GM12865 (cell line): ENCODE measurements around the gene DACT2.

ENCODE experiments used
- DNase-seq: peaks from one replicate; pipeline ENCODE4 v3.0.0; 2010; ENCODE audit warnings: low read depth
- H3K4me3 ChIP-seq: 2 replicates; pipeline ENCODE4 v1.5.1; 2011; ENCODE audit warnings: mild to moderate bottlenecking, low read depth, low read length, control low read depth
- TF ChIP-seq, protein P1 (sequence below): IDR thresholded peaks from 2 replicates; pipeline ENCODE4 v1.5.1; 2011; ENCODE audit warnings: low read length, control low read depth, low read depth, inconsistent platforms; ENCODE audit not compliant: insufficient read depth; ENCODE audit errors: missing control alignments

DACT2 gene

DNA sequence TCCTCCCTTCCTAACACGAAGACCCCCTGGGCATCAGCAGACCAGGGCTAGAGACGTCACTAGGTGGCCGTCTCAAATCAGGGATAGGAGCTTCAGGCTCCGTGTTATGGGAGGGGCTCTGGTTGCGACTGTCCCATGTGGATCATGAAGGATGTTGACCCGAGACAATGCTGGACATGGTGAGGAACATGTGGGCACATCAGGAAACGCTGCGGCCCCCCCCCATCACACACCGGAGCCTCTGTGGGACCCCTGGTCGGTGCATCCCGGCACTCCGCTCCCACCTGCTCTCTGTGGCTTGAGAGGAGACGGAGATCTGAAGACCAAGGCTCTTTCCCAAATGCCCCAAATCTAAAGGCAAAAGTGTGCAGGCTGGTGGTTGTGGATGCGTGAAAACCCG, 54.2 kb downstream of the DACT2 start:
- no peak overlapping the region for H3K4me3 ChIP-seq

DNA sequence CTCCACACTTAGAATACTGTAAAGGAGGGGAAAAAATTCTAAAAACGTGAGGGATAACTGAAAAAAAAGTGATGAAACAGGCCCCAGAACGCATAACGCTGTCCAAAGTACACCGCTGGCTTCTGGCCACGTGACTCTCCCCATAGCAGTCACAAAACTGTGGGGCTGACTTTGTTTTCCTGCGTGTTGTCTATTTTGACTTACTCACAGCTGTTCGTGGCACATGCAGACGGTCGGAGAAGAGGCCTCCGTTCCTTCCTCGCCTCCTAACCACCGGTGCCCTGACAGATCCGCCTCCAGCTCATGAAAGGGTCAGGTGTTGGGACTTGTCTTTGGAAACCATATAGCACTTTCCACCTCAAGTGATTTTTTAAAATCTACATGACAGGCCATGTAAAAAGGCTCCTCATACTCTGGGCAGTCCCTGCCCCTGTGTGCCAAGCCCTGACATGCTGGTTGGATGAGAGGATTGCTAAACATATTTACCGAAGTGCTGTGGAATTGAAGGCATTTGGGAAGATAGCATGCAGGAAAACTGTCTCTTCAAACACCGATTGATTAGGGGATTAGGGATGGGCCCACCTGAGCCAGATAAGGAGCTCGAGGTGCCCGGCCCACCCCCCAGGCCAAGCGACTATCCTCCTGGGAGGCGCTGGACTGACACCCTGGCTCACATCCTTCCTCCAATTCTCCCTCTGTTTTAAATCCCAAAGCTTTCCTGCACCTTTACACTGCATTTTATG, 54.8 kb downstream of the DACT2 start:
- TF ChIP-seq, protein P1, sequence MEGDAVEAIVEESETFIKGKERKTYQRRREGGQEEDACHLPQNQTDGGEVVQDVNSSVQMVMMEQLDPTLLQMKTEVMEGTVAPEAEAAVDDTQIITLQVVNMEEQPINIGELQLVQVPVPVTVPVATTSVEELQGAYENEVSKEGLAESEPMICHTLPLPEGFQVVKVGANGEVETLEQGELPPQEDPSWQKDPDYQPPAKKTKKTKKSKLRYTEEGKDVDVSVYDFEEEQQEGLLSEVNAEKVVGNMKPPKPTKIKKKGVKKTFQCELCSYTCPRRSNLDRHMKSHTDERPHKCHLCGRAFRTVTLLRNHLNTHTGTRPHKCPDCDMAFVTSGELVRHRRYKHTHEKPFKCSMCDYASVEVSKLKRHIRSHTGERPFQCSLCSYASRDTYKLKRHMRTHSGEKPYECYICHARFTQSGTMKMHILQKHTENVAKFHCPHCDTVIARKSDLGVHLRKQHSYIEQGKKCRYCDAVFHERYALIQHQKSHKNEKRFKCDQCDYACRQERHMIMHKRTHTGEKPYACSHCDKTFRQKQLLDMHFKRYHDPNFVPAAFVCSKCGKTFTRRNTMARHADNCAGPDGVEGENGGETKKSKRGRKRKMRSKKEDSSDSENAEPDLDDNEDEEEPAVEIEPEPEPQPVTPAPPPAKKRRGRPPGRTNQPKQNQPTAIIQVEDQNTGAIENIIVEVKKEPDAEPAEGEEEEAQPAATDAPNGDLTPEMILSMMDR, result no peak
- DNase-seq, result no peak
- no peak overlapping the region for H3K4me3 ChIP-seq

More for the DNA sequence above, 54.2 kb downstream of the DACT2 start:
- TF ChIP-seq, protein P1, result no peak
- DNase-seq, result no peak

DNA sequence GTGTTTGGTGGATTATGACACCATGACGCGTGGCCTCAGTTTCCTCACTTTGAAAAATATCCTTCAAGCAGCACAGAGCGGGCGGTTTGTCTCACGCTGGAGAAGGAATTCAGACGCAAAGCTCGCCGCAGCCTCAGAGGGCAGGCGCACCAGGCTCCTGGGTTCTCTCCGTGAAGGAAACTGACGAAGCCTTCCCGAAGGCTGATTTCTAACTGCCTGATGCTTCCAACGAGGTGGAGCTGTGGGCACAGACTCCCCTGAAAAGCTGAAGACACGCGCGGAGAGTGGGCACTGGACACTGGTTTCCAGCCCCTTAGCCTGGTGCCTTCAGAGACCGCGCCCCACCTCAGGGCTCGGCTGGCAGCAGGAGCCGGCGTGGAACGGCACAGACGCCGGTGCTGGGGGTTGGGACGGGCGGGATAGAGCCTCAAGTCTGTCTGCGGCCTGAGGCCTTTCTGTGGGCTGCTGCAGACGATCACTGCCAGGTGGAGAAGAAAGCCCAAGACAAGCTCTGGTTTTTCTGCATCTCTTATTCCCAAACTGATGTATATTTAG, 56.1 kb downstream of the DACT2 start:
- H3K4me3 ChIP-seq, result no peak overlapping the region
- TF ChIP-seq, protein P1, result no peak
- no peak for DNase-seq

DNA sequence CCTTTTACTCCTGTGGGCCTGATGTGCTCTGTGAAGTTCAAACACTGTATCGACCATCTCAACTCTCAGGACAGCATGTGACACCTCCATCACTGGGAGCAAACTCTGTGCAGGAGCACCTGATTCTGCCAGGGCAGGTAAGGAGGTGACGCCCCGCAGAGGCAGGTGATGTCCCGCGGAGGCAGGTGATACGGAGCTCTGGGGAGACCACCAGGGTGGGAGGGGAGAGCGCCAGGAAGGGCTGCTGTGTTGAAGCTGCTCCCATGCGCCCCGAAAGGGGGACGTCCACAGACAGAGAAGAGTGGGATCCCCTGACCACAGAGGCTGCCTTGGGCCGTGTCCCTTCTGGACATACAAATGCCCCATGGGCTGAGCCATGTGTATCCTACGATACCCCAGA, 58.3 kb downstream of the DACT2 start:
- DNase-seq, result no peak
- no peak overlapping the region for H3K4me3 ChIP-seq
- TF ChIP-seq, protein P1, result no peak

DNA sequence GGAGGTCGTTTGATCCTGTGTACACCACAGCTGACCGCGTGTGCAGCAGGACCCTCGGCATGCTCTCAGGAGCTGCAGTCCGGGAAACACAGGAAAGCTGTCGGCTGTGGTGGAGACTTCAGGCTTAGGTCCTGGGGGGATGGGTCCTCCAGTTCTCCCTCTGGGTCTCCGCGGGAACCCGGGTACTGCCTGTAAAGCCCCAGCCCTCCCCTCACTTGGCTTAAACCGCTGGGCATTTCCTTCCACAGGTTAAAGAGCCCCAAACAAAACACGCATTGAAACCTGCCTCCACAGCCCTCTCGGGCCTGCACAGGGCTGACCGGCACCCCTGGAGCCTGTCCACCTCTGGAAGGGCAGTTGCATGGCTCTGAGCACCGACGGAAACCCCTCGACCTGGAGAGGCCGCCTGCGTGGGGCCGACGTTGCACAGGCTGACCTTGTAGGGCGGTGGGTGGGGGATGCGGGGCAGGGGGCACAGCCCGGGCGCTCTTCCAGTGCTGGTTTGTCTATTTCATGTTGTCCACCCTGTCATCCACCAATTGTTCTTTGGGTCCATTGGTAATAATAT, 59.1 kb downstream of the DACT2 start:
- TF ChIP-seq, protein P1, result no peak
- no peak for DNase-seq
- no peak overlapping the region for H3K4me3 ChIP-seq

DNA sequence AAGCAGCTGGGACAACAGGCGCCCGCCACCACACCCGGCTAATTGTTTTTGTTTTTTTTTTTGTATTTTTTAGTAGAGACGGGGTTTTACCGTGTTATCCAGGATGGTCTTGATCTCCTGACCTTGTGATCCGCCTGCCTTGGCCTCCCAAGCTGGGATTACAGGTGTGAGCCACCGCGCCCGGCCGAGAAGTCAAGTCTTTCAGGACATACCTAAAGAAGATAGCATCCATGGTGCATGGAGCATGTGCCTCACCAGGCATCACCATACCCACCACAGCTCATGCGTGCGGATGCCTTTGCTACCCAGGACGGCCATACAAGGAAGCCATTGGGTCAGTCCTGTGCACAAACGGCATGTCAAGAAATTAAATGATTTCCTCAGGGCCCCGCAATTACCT, 60.8 kb downstream of the DACT2 start:
- no peak overlapping the region for H3K4me3 ChIP-seq
- no peak for DNase-seq
- TF ChIP-seq, protein P1, result no peak

DNA sequence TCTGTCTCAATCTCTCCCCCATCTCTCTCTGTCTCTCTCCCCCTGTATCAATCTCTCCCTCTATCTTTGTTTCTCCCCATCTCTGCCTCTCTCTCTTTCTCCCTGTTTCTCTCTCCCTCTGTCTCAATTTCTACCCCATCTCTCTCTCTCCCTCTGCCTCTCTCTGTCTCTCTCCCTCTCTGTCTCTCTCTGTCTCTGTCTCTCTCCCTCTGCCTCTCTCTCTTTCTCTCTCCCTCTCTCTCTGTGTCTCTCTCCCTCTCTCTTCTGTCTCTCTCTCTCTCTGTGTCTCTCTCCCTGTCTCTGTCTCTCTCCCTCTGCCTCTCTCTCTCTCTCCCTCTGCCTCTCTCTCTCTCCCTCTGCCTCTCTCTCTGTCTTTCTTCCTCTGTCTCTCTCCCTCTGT, 62.6 kb downstream of the DACT2 start:
- no peak overlapping the region for H3K4me3 ChIP-seq
- DNase-seq, result no peak
- TF ChIP-seq, protein P1, result no peak
